22Rv1 (cell line): Measurements from ENCODE around the gene HAPLN3.

Experiments
- H3K27ac ChIP-seq: fragments of 450-650 bp; 2 replicates; pipeline ENCODE4 v1.5.1; 2017
- CTCF ChIP-seq: fragments of 450-650 bp; IDR thresholded peaks from 2 replicates; pipeline ENCODE4 v1.5.1; 2017; ENCODE audit warnings: mild to moderate bottlenecking
- ZFX ChIP-seq: fragments of 450-650 bp; IDR thresholded peaks from 2 replicates; pipeline ENCODE4 v1.6.1; 2017; ENCODE audit warnings: antibody characterized with exemption, borderline replicate concordance

HAPLN3 gene

GRCh38 chr15:88902846-88903245 lies 7.5 kb upstream of the HAPLN3 start:
- H3K27ac ChIP-seq = no peak overlapping the region
- no peak for TF ChIP-seq ZFX
- TF ChIP-seq CTCF = no peak

- TF ChIP-seq CTCF (no peak), ZFX (no peak)
- H3K27ac ChIP-seq = no peak overlapping the region
Observed at GRCh38 chr15:88902221-88902835, 7.0 kb upstream of the HAPLN3 start.

- no peak for TF ChIP-seq CTCF
- no peak for TF ChIP-seq ZFX
- H3K27ac ChIP-seq = no peak overlapping the region
Observed at GRCh38 chr15:88901508-88902220, 6.3 kb upstream of the HAPLN3 start.

- H3K27ac ChIP-seq = no peak overlapping the region
- TF ChIP-seq CTCF (no peak), ZFX (no peak)
Observed at GRCh38 chr15:88900982-88901418, 5.7 kb upstream of the HAPLN3 start.

- H3K27ac ChIP-seq = no peak overlapping the region
- TF ChIP-seq ZFX (no peak), CTCF (no peak)
Observed at GRCh38 chr15:88900309-88900981, 5.1 kb upstream of the HAPLN3 start.

- H3K27ac ChIP-seq = no peak overlapping the region
- no peak for TF ChIP-seq ZFX
- TF ChIP-seq CTCF = no peak
Observed at GRCh38 chr15:88899251-88899650, 3.9 kb upstream of the HAPLN3 start.

GRCh38 chr15:88898736-88899135 lies 3.4 kb upstream of the HAPLN3 start:
- no peak overlapping the region for H3K27ac ChIP-seq
- TF ChIP-seq CTCF (no peak), ZFX (no peak)
